GM19043 (cell line): ENCODE measurements around the gene SLC32A1.

ENCODE experiments used
- ATAC-seq: cut with Tn5 transposase; IDR thresholded peaks from one replicate; pipeline ENCODE4 v1.9.1; 2021; ENCODE audit warnings: low read depth; ENCODE audit not compliant: unreplicated experiment

SLC32A1 gene

DNA sequence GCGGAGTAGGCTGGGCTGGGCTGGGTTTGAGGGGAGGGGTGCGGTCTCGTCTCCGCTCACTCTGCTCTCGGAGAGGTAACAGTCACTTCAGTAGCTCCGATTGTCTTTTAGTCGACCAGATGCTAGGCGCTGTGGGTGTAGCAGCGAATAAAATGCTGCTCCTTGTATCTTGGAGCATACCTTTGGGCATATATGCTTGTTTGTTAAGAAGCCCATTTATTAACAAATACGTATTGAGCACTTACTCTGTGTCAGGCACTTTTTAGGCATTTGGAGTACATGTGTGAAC is 24.5 kb downstream of the SLC32A1 start:
- ATAC-seq = no peak

GRCh38 chr20:38751360-38751976 is 27.2 kb downstream of the SLC32A1 start:
- ATAC-seq = no peak

- no peak for ATAC-seq
Measured at GRCh38 chr20:38752029-38752428, 27.7 kb downstream of the SLC32A1 start.

DNA sequence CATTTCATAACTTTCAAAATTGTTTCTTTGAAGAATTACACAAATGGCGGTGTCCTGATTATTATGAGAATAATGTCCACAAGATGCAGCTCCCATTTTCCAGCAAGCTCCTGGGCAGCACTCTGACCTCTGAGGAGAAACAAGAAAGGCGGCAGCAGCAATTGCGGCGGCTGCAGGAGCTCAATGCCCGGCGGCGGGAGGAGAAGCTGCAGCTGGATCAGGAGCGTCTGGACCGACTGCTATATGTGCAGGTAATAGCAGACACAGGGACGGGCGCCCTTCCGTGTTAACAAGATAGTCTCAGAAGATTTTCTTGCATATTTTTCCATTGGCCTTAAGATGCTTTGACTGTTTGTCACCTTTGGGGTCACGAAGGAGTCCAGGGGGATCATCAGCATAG is 30.6 kb downstream of the SLC32A1 start:
- ATAC-seq = no peak

- ATAC-seq = no peak
Measured at GRCh38 chr20:38755324-38755910, 31.1 kb downstream of the SLC32A1 start.

GRCh38 chr20:38757145-38757775 is 33.0 kb downstream of the SLC32A1 start:
- no peak for ATAC-seq

DNA sequence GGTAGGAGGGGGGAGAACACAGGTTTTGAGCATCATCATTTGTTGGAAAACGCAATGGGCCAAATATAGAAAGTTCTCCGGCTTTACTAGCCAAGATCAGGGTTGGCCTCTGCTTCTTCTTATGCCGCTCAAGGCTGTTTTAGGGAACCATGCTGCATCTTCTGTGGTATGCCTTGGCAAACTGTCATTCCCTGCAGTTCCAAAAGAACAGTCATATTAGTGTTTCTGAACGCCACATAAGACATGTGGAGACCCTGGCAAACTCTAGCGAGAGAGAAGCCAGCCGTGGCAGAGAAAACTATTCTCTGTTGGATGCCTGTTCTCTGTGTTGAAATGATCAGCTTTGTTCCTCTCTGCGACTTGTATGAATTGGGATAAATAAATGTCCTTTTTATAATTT is 34.8 kb downstream of the SLC32A1 start:
- ATAC-seq = no peak

GRCh38 chr20:38760978-38761377 is 36.7 kb downstream of the SLC32A1 start:
- ATAC-seq = no peak

GRCh38 chr20:38762174-38762573 is 37.9 kb downstream of the SLC32A1 start:
- no peak for ATAC-seq

DNA sequence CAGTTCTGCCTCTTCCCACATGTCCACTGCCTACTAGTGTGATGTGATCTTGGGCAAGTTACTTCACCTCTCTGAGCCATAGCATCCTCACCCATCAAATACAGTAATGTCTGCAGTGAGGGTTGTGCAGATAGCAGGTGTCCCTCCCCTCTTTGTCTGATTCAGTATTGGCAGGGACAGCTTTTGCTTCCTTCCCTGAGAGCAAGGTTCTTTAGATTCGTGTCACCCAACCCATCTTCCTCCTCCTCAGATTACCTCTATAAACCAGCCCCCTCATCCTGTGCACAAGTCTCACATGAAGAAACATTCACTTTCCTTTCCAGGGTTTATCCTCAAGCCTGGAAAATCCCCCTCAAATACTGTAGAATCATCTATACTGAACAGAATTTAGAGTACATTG is 39.3 kb downstream of the SLC32A1 start:
- no peak for ATAC-seq

DNA sequence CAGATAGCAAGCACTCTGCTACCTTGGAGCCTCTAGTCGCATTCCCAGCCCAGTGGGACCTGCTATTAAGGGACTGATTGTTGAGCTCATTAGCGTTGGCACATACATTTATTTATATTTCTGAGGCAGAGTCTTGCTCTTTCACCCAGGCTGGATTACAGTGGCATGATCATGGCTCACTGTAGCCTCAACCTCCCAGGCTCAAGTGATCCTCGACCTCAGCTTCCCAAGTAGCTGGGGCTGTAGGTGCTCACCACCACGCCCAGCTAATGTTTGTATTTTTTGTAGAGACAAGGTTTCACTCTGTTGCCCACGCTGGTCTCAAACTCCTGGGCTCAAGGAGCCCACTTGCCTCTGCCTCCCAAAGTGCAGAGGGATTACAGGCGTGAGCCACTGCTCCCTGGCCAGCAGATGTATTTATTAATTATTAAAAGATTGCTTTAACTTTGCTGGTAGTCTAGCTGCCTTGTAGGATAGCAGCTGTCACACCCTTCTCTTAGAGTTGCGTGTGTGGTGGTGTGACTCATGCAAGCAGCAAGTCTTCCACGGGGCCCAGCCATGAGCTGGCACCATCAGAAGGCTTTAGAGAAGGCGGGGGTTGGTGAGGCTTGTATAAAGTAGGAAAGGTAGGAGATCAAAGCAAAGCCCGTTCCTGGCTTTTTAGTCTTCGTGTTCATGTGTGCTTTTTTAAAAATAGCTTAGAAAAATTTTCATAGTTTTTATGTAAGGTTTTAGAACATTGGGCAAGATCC is 40.5 kb downstream of the SLC32A1 start:
- no peak for ATAC-seq

- ATAC-seq = no peak
Measured at GRCh38 chr20:38766071-38766470, 41.8 kb downstream of the SLC32A1 start.

- ATAC-seq = no peak
Measured at GRCh38 chr20:38769376-38770295, 45.4 kb downstream of the SLC32A1 start.

GRCh38 chr20:38770546-38770945 is 46.3 kb downstream of the SLC32A1 start:
- ATAC-seq = no peak

DNA sequence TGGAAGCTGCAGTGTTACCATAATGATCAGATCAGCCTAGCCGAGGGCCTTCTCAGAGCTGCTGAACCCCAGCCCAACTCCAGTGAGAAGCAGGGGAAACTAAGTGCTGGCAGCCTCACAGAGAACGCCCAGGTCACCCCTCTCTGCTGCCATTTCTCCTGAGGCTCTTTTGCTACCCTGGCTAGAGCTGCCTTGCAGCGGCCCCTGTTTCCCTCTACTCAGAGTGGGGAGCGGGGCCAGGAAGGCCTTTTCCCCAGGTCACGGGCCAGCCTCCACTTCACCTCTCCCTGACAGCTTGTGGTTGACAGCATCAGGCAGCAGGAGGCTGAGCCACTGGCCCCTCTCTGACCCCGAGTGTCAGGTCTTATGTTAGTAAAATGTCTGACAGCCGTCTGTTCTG is 46.7 kb downstream of the SLC32A1 start:
- ATAC-seq = no peak

DNA sequence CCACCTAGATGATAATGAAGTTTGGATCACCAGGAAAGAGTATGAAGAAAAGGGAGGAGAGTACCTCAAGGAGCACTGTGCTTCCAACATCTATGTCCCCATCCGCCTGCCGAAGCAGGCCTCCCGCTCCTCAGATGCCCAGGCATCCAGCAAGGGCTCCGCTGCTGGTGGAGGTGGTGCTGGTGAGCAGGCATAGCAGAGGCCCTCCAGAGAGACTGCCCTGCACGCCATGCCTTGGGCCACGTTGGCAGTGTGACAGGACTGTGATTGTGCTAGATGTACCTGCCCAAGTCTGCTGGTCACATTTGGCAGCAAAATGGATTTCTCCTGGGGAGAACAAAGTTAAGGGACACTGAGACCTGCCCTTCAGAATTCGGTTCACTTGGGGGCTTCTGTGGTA is 47.3 kb downstream of the SLC32A1 start:
- ATAC-seq = no peak

GRCh38 chr20:38774167-38774566 is 49.9 kb downstream of the SLC32A1 start:
- ATAC-seq = no peak

DNA sequence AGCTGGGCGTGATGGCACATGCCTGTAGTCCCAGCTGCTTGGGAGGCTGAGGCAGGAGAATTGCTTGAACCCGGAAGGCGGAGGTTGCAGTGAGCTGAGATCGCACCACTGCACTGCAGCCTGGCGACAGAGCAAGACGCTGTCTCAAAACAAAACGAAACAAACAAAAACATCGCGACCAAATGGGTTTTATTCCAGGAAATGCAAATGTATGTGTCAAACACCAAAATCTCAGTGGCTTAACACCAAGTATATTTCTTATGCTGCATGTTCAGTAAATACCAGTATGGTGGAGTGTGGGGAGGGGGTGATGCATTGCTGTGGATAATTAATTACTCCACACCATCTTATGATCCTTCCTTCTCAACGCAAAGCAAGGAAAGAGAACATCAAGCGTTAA is 52.1 kb downstream of the SLC32A1 start:
- ATAC-seq = no peak
